SH-SY5Y (cell line): ENCODE results near the gene DYRK3.

Experiments used
- GATA2 ChIP-seq: IDR thresholded peaks from 2 replicates; pipeline ENCODE4 v1.6.1; 2011; ENCODE audit warnings: mild to moderate bottlenecking, low read depth, low read length
- GATA3 ChIP-seq: IDR thresholded peaks from 2 replicates; pipeline ENCODE4 v1.6.1; 2011; ENCODE audit warnings: low read depth, mild to moderate bottlenecking, low read length, moderate library complexity

DNA sequence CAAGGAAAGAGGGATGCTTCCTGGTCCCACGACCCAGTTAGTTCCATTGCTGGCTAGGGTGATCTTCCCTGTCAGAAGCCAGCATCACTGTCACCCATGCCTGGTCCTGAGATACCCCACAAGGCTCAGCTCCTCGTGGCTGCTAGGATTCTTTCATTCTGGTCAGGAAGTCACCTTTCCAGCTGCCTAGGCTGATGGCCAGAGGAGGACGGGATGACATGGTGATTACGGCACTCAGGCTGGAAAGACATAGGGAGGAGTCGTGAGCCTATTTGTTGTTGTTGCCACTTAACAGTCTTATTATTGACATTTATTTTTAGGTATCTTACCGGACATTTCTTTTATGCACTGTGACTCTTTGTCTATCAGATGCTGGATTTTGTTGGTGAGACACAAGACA is 29.4 kb downstream of the DYRK3 start:
- TF ChIP-seq GATA2 (no peak), GATA3 (no peak)
